OCI-LY1 (cell line): ENCODE results near the gene MYO1D.

ENCODE experiments used
- H2AFZ ChIP-seq: fragments of 200-600 bp; sonication (generic), shearing (Covaris generic); 2 replicates; pipeline ENCODE4 v1.6.0; 2014; ENCODE audit warnings: antibody characterized with exemption, mild to moderate bottlenecking, low read length
- H3F3A ChIP-seq: fragments of 200-600 bp; sonication (generic), shearing (Covaris generic); 2 replicates; pipeline ENCODE4 v1.6.0; 2014; ENCODE audit warnings: mild to moderate bottlenecking, antibody characterized with exemption, low read length, moderate library complexity; ENCODE audit not compliant: insufficient read depth
- H3K27ac ChIP-seq: fragments of 200-600 bp; sonication (generic); 2 replicates; pipeline ENCODE4 v1.5.1; 2014; ENCODE audit warnings: low read length, mixed run types, mild to moderate bottlenecking, low read depth; ENCODE audit not compliant: poor library complexity, severe bottlenecking
- H3K27me3 ChIP-seq: fragments of 200-600 bp; sonication (generic); 2 replicates; pipeline ENCODE4 v1.6.0; 2014; ENCODE audit warnings: antibody characterized with exemption, mild to moderate bottlenecking, low read length, moderate library complexity; ENCODE audit not compliant: insufficient read depth
- H3K36me3 ChIP-seq: fragments of 200-600 bp; sonication (generic); 2 replicates; pipeline ENCODE4 v1.6.1; 2014; ENCODE audit warnings: mild to moderate bottlenecking, antibody characterized with exemption, low read length, moderate library complexity, mixed read lengths; ENCODE audit not compliant: insufficient read depth
- H3K4me1 ChIP-seq: fragments of 200-600 bp; sonication (generic); 2 replicates; pipeline ENCODE4 v1.5.1; 2014; ENCODE audit warnings: mild to moderate bottlenecking, low read length, moderate library complexity; ENCODE audit not compliant: insufficient read depth, severe bottlenecking
- H3K4me2 ChIP-seq: fragments of 200-600 bp; sonication (generic), shearing (Covaris generic); 2 replicates; pipeline ENCODE4 v1.6.1; 2014; ENCODE audit warnings: low read length
- H3K4me3 ChIP-seq: fragments of 200-600 bp; sonication (generic); 2 replicates; pipeline ENCODE4 v1.5.1; 2014; ENCODE audit warnings: low read length, low read depth, mild to moderate bottlenecking, mixed read lengths; ENCODE audit not compliant: poor library complexity, severe bottlenecking
- H3K79me2 ChIP-seq: fragments of 200-600 bp; shearing (Covaris generic); 2 replicates; pipeline ENCODE4 v1.6.1; 2016; ENCODE audit warnings: mixed run types, low read length, mixed read lengths; ENCODE audit not compliant: insufficient read depth
- H3K9ac ChIP-seq: fragments of 200-600 bp; sonication (generic), shearing (Covaris generic); 2 replicates; pipeline ENCODE4 v1.6.1; 2014; ENCODE audit warnings: mild to moderate bottlenecking, low read length, mixed read lengths
- H3K9me2 ChIP-seq: fragments of 200-600 bp; sonication (generic), shearing (Covaris generic); 2 replicates; pipeline ENCODE4 v1.6.1; 2014; ENCODE audit warnings: low read depth, mild to moderate bottlenecking, low read length, mixed read lengths
- H3K9me3 ChIP-seq: fragments of 200-600 bp; shearing (Covaris generic); 2 replicates; pipeline ENCODE4 v1.6.1; 2014; ENCODE audit warnings: low read length, mixed read lengths
- H4K20me1 ChIP-seq: fragments of 200-600 bp; sonication (generic), shearing (Covaris generic); 2 replicates; pipeline ENCODE4 v1.6.0; 2016; ENCODE audit warnings: mild to moderate bottlenecking, low read length; ENCODE audit not compliant: insufficient read depth
- CTCF ChIP-seq: fragments of 200-600 bp; sonication (generic), shearing (Covaris generic); IDR thresholded peaks from 2 replicates; pipeline ENCODE4 v1.5.1; 2017; ENCODE audit warnings: mild to moderate bottlenecking, antibody characterized with exemption, low read length, moderate library complexity, mixed read lengths
- EZH2 ChIP-seq: fragments of 200-600 bp; sonication (generic), shearing (Covaris generic); IDR thresholded peaks from 2 replicates; pipeline ENCODE4 v1.8.0; 2017; ENCODE audit warnings: borderline replicate concordance, mixed run types, mild to moderate bottlenecking, antibody characterized with exemption, low read length, moderate library complexity, mixed read lengths

The MYO1D gene

GRCh38 chr17:32656886-32657285 is 220.0 kb downstream of the MYO1D start:
- no peak overlapping the region for H3K4me2 ChIP-seq
- no peaks in the 10 kb centered on the region for H3K9me2 ChIP-seq
- H3K27me3 ChIP-seq = no peaks in the 10 kb centered on the region
- no peaks in the 10 kb centered on the region for H3K4me1 ChIP-seq
- no peaks in the 10 kb centered on the region for H3F3A ChIP-seq
- no peaks in the 10 kb centered on the region for H3K9me3 ChIP-seq
- no peak overlapping the region for H3K4me3 ChIP-seq
- H2AFZ ChIP-seq = no peak overlapping the region
- H3K27ac ChIP-seq = no peak overlapping the region
- no peak overlapping the region for H3K9ac ChIP-seq
- no peaks in the 10 kb centered on the region for H3K36me3 ChIP-seq
- H4K20me1 ChIP-seq = no peaks in the 10 kb centered on the region
- no peak for TF ChIP-seq EZH2
- TF ChIP-seq CTCF = no peak
- no peaks in the 10 kb centered on the region for H3K79me2 ChIP-seq

- H3K4me3 ChIP-seq = no peak overlapping the region
- H3K9ac ChIP-seq = no peak overlapping the region
- H3K4me1 ChIP-seq = no peaks in the 10 kb centered on the region
- no peak overlapping the region for H3K27ac ChIP-seq
- no peak overlapping the region for H3K4me2 ChIP-seq
- peaks cover 4% of the 10 kb centered on the region; the same call in 1 of the 2 replicates for H3K9me3 ChIP-seq
- TF ChIP-seq EZH2 (no peak), CTCF (no peak)
- H3K36me3 ChIP-seq = no peaks in the 10 kb centered on the region
- H3K27me3 ChIP-seq = no peaks in the 10 kb centered on the region; the same call in 1 of the 2 replicates
- H2AFZ ChIP-seq = no peak overlapping the region
- no peaks in the 10 kb centered on the region for H3F3A ChIP-seq
- no peaks in the 10 kb centered on the region for H3K79me2 ChIP-seq
- H4K20me1 ChIP-seq = no peaks in the 10 kb centered on the region
- H3K9me2 ChIP-seq = no peaks in the 10 kb centered on the region
Observed at GRCh38 chr17:32654324-32654723, 222.6 kb downstream of the MYO1D start.

- no peak for TF ChIP-seq CTCF
- no peak for TF ChIP-seq EZH2
- Histone ChIP-seq H3K9me3 (peaks cover 6% of the 10 kb centered on the region; the same call in 1 of the 2 replicates), H3K79me2 (no peaks in the 10 kb centered on the region), H3K9ac (no peak overlapping the region), H3K36me3 (no peaks in the 10 kb centered on the region), H4K20me1 (no peaks in the 10 kb centered on the region), H3K27me3 (no peaks in the 10 kb centered on the region; the same call in 1 of the 2 replicates), H3K4me1 (no peaks in the 10 kb centered on the region), H3K4me2 (no peak overlapping the region), H3K4me3 (no peak overlapping the region), H3F3A (no peaks in the 10 kb centered on the region), H2AFZ (no peak overlapping the region), H3K27ac (no peak overlapping the region), H3K9me2 (no peaks in the 10 kb centered on the region)
Observed at GRCh38 chr17:32651084-32651483, 225.8 kb downstream of the MYO1D start.
